H7 (cell line): ENCODE results near the gene FAM168A. TPM values are rescaled to one million over a fixed set of nuclear protein-coding genes. Genes with fewer than 3 reads are reported as not detected.
A peak's percentile ranks its signal among the peaks of the same experiment; 100 is the strongest.

Source experiments
- DNase-seq: peaks from one replicate; pipeline ENCODE4 v3.0.0; 2012
- H3K27me3 ChIP-seq: 2 replicates; pipeline ENCODE4 v1.6.0; 2011; ENCODE audit warnings: mild to moderate bottlenecking, low read length; ENCODE audit not compliant: control insufficient read depth, insufficient read depth
- H3K36me3 ChIP-seq: replicated peaks from 2 replicates; pipeline ENCODE4 v1.5.1; 2011; ENCODE audit warnings: low read length; ENCODE audit not compliant: control insufficient read depth, insufficient read depth
- H3K4me3 ChIP-seq: 2 replicates; pipeline ENCODE4 v1.5.1; 2011; ENCODE audit warnings: low read depth, mild to moderate bottlenecking, control low read depth, low read length, moderate library complexity; ENCODE audit not compliant: insufficient read depth
- total RNA-seq: library from RNA; depleted of rRNA; stranded (reverse); fragments of >200 nt; shearing (Covaris generic); gene quantifications from 2 replicates; pipeline ENCODE4 v1.2.3, GENCODE V29; 2014

The FAM168A gene
- total RNA-seq, 1 experiment from 2014 or later: 13.1 TPM

- DNase-seq: no peak
- Histone ChIP-seq H3K4me3 (no peak overlapping the region), H3K27me3 (peaks cover under 1% of the 10 kb centered on the region; the same call in 1 of the 2 replicates), H3K36me3 (peaks cover 2% of the 10 kb centered on the region)
Measured at GRCh38 chr11:73367482-73368024, 230.4 kb downstream of the FAM168A start.

- Histone ChIP-seq H3K36me3 (peaks cover 2% of the 10 kb centered on the region), H3K4me3 (no peak overlapping the region), H3K27me3 (peaks cover 1% of the 10 kb centered on the region; the same call in 1 of the 2 replicates)
- no peak for DNase-seq
Measured at GRCh38 chr11:73366953-73367352, 231.0 kb downstream of the FAM168A start.

- H3K36me3 ChIP-seq: peaks cover 2% of the 10 kb centered on the region
- no peak for DNase-seq
- peaks cover 1% of the 10 kb centered on the region; the same call in 1 of the 2 replicates for H3K27me3 ChIP-seq
- no peak overlapping the region for H3K4me3 ChIP-seq
Measured at GRCh38 chr11:73366265-73366610, 231.7 kb downstream of the FAM168A start.

GRCh38 chr11:73365352-73366264, 232.3 kb downstream of the FAM168A start:
- no peak for DNase-seq
- peaks cover 2% of the 10 kb centered on the region for H3K36me3 ChIP-seq
- H3K4me3 ChIP-seq: no peak overlapping the region
- H3K27me3 ChIP-seq: peaks cover 1% of the 10 kb centered on the region; the same call in 1 of the 2 replicates

- H3K36me3 ChIP-seq: peaks cover 2% of the 10 kb centered on the region
- H3K4me3 ChIP-seq: no peak overlapping the region
- H3K27me3 ChIP-seq: peaks cover 1% of the 10 kb centered on the region; the same call in 1 of the 2 replicates
- no peak for DNase-seq
Measured at GRCh38 chr11:73363147-73363546, 234.8 kb downstream of the FAM168A start.

- DNase-seq: peak; percentile 100
- H3K4me3 ChIP-seq: peak overlapping the region; percentile 35
- peaks cover 2% of the 10 kb centered on the region for H3K36me3 ChIP-seq
- peaks cover 1% of the 10 kb centered on the region; the same call in 1 of the 2 replicates for H3K27me3 ChIP-seq
Measured at GRCh38 chr11:73361953-73362776, 235.7 kb downstream of the FAM168A start.

GRCh38 chr11:73360743-73361369, 237.1 kb downstream of the FAM168A start:
- no peak overlapping the region for H3K4me3 ChIP-seq
- H3K36me3 ChIP-seq: peaks cover 2% of the 10 kb centered on the region
- no peak for DNase-seq

GRCh38 chr11:73359930-73360742, 237.8 kb downstream of the FAM168A start:
- Histone ChIP-seq H3K36me3 (peaks cover 1% of the 10 kb centered on the region), H3K27me3 (peaks cover 1% of the 10 kb centered on the region; the same call in 1 of the 2 replicates), H3K4me3 (no peak overlapping the region)
- DNase-seq: peak; percentile 94

More at GRCh38 chr11:73360743-73361369, 237.1 kb downstream of the FAM168A start:
- peaks cover 1% of the 10 kb centered on the region; the same call in 1 of the 2 replicates for H3K27me3 ChIP-seq

GRCh38 chr11:73359341-73359740, 238.6 kb downstream of the FAM168A start:
- DNase-seq: no peak
- H3K27me3 ChIP-seq: peaks cover 1% of the 10 kb centered on the region; the same call in 1 of the 2 replicates
- H3K36me3 ChIP-seq: peaks cover 1% of the 10 kb centered on the region
- no peak overlapping the region for H3K4me3 ChIP-seq

GRCh38 chr11:73358071-73358470, 239.8 kb downstream of the FAM168A start:
- H3K27me3 ChIP-seq: peaks cover 1% of the 10 kb centered on the region; the same call in 1 of the 2 replicates
- no peak for DNase-seq
- no peak overlapping the region for H3K4me3 ChIP-seq
- peaks cover 1% of the 10 kb centered on the region for H3K36me3 ChIP-seq

- DNase-seq: peak; percentile 76
- Histone ChIP-seq H3K4me3 (no peak overlapping the region), H3K36me3 (no peaks in the 10 kb centered on the region; the same call in none of the 2 replicates), H3K27me3 (no peaks in the 10 kb centered on the region)
Measured at GRCh38 chr11:73356979-73357860, 240.7 kb downstream of the FAM168A start.

GRCh38 chr11:73355109-73355508, 242.8 kb downstream of the FAM168A start:
- Histone ChIP-seq H3K36me3 (no peaks in the 10 kb centered on the region; the same call in none of the 2 replicates), H3K27me3 (no peaks in the 10 kb centered on the region), H3K4me3 (no peak overlapping the region)
- DNase-seq: no peak
